CD4-positive, alpha-beta T cell treated with Interleukin-10 for 1 hour (primary cell): ENCODE results near the gene KLHL24.
A peak's percentile ranks its signal among the peaks of the same experiment; 100 is the strongest.
"Not testable (repeated sequence)": the region's sequence is repeated elsewhere in the genome, so short reads cannot be mapped to it uniquely, and the experiment has no call there.

Source experiments
- DNase-seq: peaks from one replicate; pipeline ENCODE4 v3.0.0-alpha.2; 2020

The KLHL24 gene

DNA sequence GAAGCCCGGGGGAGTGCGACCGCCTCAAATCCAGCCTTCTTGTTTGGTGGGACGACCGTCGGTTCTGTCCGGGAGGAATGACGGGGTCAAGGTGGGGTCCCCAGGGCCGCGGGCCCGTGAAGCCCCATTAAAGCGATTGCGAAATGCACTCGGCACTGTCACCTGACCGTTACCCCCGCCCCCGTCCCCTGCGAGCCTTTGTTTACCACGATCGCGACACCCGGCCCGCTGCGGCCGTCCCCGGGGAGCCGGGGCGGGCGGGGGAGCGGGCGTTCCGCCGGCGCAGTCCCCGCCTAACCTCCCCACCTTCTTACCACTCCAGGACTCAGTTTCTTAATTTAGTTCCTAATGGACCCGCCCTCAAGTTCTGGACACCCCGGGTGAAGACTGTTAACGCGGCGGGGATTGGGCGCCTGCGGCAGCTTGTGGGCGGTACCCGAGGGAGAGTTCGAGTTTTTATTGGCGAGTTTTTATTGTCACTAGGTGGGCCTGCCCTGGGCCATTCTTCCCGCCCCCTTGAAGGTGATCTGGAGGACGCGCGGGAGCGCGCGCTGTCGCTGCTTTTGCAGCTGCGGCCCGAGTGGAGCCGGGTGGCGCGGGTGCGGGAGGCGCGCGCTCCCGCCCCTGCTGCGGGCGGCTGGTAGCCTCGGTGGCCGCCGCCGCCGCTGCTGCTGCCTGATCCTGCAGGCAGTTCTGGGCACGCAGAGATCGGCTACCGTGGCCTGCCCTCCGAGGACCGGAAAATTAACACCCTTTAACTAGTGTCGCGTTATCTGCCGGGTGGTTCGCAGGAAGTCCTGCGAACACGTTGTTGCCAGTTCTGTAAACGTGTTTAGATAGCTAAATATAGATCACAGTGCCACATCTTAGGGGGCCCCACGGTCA, 1.0 kb downstream of the KLHL24 start:
- DNase-seq, result peak; percentile 94

DNA sequence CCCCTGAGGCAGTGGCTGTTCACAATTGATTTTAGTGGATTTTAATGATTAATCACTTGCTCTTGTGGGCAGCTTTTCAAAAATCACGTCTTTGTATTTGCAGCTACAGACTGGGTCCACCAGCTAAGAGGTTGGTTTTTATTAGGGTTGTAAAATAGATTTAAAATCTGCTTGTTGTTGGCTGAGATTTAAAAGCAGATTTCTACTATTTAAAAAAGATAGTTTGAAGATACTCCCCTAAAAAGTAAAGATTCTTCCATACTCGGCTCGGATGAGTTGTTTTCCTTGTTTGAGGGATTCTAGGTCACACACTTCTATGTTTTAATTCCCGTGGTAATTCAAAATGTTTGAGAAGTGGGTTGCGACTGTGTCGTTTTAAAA, 1.7 kb downstream of the KLHL24 start:
- DNase-seq, result no peak

DNA sequence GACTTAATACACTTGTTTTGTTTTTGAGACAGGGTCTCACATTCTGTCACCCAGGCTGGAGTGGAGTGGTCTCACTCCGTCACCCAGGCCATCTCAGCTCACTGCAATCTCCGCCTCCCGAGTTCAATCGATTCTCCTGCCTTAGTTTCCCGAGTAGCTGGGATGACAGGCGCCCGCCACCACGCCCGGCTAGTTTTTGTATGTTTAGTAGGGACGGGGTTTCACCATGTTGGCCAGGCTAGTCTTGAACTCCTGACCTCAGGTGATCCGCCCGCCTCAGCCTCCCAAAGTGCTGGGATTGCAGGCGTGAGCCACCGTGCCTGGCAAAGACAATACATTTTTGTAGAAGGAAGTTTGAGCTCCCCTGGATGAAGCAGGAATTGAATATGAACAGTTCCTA, 2.2 kb downstream of the KLHL24 start:
- not testable (repeated sequence) for DNase-seq

DNA sequence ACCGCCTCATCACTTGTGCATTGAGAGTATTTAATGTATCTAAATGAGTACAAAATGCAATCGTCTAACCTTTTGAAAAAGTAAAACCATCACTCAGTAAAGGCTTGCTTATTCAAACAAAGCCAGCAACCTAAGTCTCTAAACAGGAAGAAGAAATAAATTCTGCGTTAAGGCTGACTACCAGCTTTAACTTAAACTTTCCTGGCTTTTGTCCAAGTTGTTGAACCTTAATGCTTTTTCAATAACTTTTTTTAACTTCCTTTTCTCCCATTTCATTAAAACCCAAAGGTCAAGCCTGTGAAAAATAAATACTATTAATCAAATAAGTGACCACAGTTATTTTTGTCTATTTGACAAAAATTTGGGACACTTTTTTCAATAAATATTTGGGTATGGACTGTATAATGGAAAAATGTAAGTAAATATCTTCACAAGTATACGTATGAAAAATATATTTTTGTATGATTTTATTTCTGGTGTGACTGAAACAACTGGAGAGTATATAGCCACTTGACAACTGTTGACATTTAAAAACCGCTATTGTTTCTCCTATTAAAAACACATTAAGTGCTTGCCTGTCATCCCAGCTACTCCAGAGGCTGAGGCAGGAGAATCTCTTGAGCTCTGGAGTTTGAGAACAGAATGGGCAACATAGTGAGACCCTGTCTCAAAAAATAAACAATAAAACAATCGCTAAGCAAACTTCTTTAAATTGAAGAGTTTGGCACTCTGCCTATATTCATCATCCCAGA, 2.9 kb downstream of the KLHL24 start:
- DNase-seq, result no peak

DNA sequence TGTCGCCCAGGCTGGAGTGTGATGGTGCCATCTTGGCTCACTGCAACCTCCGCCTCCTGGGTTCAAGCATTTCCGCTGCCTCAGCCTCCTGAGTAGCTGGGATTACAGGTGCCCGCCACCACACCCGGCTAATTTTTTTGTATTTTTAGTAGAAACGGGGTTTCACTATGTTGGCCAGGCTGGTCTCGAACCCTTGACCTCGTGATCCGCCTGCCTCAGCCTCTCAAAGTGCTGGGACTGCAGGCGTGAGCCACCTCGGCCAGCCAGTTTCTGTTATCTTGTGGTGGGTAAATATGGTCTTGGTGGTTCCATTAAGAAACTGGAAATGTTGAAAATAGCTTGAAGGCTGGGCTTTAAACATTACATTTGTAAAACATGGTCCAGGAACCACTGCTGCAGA, 5.2 kb downstream of the KLHL24 start:
- DNase-seq, result not testable (repeated sequence)

DNA sequence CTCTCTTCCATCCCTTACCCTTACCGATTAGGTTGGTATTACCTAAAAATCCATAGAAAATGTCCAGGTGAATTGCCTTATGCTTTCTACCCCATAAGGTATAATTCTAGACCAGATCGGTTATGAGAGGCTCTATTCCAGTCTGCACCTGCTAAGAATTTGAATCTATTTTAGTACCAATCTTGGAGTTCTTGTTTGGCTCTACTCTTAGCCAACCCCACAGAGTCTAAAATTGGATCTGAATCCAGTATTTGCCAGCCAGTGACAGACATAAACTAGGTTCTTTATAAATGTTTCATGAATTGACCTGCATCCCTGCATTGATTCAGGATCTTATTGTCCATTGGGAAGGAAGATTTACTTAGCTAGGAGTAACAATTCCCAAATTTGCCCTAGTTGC, 6.5 kb downstream of the KLHL24 start:
- no peak for DNase-seq

DNA sequence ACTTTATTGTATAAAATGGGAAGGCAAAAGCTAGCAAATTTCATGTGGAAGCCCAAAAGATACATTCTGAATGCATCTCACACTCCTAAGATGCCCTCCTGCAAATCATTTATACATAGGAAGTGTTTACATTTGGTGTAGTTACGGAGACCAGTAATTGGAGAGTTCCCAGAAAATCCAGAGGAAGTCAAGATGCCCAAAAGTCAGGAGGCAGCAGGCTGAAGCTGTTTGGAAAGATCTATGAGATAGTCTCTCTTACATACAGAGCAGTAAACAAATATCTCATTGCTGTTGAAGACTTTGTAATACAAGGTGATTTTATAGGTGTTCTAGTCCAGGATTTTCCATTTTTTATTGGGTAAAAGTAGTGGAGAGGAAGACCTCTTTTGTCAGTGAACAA, 8.8 kb downstream of the KLHL24 start:
- DNase-seq, result no peak

DNA sequence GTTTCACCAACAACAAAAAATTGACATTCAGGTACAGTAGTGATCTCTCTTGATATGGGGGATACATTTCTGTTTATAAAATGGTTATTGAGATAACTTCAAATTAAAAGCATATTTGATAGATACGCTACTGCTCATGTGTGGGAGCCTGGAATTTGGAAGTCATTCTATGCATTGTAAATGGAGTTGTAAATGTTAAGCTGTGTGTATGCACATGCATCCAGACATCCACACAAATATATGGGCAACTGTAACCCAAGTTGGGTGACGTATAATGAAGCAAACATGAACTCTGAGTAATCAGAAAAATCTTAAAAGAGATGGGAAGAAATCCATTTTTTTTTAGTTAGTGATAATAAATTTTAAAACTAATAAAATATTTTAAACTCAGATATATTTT, 9.8 kb downstream of the KLHL24 start:
- DNase-seq, result no peak

DNA sequence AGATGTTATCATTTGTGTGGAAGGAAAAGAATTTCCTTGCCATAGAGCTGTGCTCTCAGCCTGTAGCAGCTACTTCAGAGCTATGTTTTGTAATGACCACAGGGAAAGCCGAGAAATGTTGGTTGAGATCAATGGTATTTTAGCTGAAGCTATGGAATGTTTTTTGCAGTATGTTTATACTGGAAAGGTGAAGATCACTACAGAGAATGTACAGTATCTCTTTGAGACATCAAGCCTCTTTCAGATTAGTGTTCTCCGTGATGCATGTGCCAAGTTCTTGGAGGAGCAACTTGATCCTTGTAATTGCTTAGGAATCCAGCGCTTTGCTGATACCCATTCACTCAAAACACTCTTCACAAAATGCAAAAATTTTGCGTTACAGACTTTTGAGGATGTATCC, 15.1 kb downstream of the KLHL24 start:
- no peak for DNase-seq

DNA sequence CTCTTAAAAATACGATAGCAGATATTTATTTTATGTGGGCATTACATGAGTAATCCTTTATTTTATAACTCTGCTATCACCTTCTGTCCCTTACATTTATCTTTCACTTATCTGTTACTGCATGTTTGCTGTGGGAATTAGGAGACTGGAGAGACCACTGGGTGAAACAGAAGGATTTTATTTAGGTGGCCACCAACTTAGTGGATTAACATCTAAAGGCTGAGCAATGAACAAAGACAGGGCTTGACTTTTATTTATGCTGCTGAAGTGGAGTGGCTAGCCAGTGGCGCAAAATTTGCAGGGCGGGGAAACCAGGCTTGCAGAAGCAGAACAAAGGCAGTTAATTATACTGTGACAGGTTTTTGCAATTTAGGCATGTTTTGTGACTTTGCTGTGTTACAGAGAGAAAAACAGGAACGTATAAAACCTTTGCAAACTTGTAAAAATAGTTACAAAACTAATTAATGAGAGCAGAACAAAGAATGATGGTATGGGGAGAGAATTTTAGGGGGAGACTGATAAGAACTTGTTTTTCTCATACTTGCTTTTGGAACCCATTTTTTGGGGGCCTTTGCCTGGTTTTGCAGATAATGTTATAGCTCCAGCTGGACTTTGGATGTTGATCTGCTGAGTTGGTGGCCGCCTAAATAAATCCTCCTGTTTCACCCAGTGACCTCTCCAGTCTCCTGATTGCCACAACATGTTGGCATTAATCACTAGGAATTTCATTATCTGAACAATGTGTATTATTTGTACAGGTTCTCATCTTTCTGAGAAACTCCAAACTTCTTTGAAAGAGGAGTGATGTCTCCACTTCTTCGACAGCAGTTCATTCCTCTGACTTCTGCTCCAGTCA, 18.0 kb downstream of the KLHL24 start:
- peak; percentile 21 for DNase-seq

DNA sequence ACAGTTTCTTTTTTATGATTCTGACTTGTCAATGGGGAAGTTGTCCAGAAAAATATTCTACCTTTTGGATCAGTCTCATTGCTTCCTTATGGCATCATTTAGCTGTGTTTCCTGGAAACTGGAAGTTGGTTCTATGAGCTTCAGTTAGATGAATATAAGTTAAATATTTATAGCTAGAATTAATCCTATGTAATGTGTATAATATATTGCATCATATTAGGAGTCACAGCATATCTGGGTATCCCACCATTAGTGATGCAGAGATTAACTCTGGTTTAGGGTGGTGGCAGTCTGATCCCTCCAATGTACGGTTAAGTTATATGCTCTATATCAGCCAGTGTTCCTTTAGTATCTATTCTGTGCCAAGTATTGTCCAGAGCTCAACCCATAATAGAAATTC, 19.3 kb downstream of the KLHL24 start:
- DNase-seq, result no peak

DNA sequence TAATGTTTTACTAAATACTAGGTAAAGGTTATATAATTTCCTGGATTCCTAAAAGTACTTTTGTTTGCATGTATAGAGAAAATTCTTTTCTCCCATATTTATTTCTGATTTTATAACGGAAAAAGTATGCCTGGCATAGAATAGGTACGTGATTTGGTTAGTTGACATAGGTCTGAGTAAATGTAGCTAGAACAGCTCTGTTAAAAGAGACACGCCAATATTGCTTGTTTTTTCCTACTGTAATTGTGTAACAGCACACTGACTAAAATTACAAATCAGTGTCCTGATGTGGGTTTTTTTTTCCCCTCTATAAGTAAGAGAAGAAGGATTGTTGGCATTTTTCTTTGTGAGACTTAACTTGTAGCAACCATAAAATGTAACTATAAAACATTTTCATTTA, 26.7 kb downstream of the KLHL24 start:
- no peak for DNase-seq

DNA sequence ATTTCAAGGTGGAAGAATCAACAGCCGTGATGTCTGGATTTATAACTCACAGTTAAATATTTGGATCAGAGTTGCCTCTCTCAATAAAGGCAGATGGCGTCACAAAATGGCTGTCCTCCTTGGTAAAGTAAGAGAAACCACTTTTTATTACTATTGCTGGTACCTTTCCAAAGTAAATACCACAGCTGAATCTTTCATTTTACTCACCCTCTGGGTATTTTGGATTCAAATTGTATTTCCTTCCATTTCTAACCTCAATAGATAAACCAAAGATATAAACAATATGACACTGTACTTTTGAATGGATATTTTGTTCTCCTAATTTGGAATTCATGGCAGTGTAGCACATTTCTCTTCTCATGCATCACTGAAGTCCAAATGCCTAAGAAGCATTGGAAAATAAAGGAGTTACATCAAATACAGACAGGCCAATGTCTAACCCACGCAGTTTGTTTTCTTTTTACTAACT, 29.5 kb downstream of the KLHL24 start:
- DNase-seq, result no peak

DNA sequence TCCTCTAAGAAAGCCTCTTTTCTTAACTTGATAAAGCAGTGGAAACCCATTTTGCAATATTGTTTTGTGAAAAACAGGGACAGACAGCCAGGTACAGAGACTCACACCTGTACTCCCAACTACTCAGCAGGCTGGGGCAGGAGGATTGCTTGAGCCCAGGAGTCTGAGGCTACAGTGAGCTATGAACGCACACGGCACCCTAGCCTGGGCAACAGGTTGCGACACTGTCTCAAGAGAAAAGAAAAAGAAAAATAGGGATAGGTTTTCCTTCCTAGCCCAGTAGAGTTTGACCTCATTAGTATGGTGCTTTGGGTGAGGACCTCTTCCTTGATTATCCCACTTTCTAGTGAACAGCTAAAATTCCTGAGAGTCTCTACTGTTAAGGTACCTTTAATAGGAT, 44.6 kb downstream of the KLHL24 start:
- DNase-seq, result no peak

DNA sequence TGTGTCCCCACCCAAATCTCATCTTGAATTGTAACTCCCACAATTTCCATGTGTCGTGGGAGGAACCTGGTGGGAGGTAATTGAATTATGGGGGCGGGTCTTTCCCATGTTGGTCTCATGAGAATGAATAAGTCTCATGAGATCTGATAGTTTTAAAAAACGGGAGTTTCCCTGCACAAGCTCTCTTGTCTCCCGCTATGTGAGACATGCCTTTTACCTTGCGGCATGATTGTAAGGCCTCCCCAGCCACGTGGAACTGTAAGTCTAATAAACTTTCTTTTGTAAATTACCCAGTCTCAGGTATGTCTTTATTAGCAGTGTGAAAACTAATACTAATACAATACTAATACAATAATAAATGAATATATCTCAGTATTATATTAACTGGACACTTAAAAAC, 52.3 kb downstream of the KLHL24 start:
- no peak for DNase-seq

DNA sequence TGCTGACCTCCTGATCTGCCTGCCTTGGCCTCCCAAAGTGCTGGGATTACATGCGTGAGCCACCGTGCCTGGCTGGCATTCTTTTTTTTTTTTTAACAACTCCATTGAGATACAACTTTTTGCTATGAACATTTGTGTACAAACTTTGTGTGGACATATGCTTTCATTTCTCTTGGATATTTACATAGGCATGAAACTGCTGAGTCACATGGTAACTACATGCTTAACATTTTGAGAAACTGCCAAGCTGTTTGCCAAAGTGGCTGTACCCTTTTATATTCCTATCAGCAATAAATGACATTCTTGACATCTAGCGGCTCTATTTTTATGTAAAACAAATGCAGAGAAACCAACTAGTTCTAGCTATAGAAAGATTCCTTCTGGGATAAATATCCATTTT, 53.5 kb downstream of the KLHL24 start:
- no peak for DNase-seq

DNA sequence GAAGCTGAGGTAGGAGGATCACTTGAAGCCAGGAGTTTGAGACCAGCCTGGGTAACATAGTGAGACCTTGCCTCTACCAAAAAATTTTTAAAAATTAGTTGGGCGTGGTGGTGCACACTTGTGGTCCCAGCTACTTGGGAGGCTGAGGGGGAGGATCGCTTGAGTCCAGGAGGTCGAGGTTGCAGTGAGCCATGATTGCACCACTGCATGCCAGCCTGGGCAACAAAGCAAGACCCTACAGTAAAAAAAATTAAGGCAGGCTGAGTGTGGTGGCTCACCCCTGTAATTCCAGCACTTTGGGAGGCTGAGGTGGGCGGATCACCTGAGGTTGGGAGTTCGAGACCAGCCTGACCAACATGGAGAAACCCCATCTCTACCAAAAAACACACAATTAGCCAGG, 54.2 kb downstream of the KLHL24 start:
- not testable (repeated sequence) for DNase-seq

DNA sequence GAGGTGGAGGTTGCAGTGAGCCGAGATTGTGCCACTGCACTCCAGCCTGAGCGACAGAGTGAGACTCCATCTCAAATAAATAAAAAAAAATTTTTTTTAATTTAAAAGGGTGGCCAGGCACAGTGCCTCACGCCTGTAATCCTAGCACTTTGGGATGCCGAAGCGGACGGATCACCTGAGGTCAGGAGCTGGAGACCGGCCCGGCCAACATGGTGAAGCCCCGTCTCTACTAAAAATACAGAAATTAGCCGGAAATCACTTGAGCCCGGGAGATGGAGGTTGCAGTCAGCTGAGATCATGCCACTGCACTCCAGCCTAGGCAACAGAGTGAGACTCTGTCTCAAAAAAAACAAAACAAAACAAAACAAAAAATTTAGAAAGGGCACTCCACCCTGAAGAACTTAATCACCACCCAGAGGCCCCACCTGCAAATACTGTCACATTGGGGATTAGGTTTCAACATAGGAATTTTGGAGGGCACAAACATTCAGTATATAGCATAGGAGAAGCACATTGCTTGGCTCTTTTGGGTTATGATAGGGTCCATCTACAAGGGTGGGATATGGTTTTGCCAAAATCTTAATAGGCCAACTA, 55.1 kb downstream of the KLHL24 start:
- DNase-seq, result no peak

DNA sequence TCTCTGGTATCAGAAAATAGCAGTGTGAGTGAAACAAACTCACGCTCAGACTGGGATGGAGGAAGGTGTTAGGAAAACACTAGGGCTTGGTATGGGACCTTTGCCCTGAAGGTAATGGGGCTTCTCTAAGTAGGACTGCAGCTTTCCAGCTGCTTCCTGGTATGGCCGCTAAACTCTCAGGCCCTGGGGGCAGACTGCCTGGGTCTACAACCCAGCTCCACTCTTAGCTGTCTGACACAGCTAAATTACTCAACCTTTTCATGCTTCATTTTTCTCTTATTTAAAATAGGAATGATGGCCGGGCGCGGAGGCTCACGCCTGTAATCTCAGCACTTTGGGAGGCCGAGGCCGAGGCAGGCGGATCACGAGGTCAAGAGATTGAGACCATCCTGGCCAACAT, 57.0 kb downstream of the KLHL24 start:
- DNase-seq, result no peak

DNA sequence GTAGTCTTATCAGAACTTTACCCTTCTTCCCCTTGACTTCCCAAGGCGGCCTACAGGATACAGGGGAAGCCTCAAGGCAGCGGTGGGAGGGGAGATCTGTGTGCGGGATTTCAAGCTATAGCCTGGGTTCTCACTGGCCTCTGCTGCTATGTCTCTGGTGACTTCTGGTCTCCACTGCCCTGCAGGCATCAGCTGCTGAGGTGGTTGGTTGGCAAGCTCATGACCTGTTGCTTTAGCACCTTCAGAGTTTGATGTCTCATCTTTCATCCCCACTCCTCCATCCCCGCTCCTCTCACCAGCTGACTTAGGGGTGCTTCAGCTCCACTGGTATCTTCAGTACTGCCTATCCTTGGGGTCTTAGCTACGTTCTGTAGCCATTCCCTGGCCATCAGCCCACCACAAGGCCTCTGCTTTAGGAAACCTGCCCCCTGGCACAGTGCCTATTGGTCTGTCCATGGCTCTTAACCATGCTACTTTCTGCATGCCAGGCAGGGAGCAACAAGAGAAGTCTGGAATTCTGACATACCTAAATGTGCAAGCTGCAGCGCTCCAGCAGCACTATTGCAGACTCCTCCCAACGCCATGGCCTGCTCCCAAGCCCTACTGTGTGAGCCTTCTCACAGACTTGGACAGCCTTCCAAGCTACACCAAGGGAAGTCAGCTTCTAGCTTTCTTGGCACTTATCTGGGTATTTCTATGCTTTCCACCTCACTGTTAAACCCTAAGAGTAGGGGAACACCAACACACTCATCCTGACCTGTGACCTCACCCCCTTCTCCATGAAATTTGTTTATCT, 60.3 kb downstream of the KLHL24 start:
- no peak for DNase-seq

DNA sequence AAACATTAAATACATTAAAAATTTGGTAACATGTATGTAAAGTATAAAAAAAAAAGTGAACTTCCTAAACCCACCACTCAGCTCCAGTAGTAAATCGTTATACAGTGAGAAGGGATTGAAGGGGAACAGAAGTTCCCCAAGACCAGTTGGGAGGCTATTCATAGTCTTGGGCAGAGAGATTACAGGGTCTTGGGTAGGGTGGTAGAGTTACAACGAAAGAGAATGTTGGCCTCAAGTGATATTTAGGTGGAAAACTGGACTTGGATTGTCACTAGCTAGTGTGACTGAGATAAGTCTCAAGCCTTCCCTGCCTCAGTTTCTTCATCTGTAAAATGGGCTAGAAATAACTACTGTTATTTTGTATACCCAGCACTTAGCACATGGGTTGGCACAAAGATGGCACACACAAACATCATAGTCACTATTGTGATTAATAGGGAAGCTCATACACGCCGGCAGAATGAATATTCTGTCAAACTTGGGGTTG, 61.7 kb downstream of the KLHL24 start:
- no peak for DNase-seq
